Stimulated activated CD8-positive, alpha-beta memory T cell treated with anti-CD3 and anti-CD28 coated beads, Interleukin-15, amount 100 ng/mL, for 24 hours (primary cell): ENCODE measurements around the gene GATB.

Source experiments
- DNase-seq: peaks from one replicate; pipeline ENCODE4 v3.0.0-alpha.2; 2020; ENCODE audit warnings: low read depth

GATB gene

GRCh38 chr4:151651496-151651895 is 109.3 kb downstream of the GATB start:
- DNase-seq, result no peak

GRCh38 chr4:151649479-151649878 is 111.3 kb downstream of the GATB start:
- DNase-seq, result no peak

DNA sequence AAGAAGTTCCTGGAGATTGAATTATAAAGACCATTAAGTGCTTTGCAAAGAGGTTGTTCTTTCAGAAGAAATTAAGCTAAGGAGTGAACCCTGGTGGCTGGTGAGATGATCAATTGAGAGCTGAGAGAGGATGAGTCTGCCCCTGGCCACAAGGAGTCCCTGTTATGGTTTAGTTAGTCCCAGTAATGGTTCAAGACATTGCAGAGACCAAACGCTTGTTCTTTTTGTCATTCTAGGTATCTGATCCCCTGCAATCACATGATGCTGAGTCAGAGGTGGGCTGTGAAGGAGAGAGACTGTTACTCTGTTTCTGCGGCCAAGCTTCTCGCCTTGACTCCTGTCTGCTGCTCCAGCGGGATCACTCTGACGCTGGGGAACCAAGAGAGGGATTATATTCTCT is 114.5 kb downstream of the GATB start:
- no peak for DNase-seq

GRCh38 chr4:151644622-151645021 is 116.2 kb downstream of the GATB start:
- no peak for DNase-seq

DNA sequence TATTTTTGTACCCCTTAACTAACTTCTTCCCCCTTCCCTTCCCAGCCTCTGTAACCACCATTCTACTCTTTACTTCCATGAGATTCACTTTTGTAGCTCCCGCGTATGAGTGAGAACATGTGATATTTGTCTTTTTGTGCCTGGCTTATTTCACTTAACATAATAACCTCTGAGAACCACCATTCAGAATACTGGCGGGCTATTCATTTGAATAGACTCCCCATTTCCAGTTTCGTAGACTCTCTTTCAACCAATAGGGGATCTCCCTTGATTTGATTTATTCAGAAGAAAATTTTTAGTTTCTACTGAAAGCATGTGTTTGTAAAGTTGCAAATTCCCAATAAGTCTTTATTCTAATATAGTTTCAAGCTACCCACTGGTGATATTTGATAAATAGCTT is 117.2 kb downstream of the GATB start:
- DNase-seq, result no peak

DNA sequence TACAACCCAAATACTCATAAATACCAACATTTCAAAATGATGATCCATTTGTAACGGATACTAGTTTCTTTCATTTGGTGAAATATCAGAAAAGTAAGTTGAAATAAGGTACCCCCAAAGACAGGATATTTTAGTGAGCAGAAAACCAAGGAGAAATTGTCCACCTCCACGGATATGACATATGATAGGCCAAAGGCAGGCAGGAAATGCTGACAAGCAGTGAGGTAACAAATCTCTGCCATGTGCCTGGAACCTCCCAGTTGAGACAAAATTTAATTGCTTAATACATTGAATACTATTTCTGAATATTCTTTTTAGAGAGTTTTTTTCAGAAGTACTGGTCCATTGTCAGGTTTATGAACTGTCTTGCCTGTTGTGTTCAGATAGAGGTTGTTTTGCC is 118.8 kb downstream of the GATB start:
- DNase-seq, result no peak

DNA sequence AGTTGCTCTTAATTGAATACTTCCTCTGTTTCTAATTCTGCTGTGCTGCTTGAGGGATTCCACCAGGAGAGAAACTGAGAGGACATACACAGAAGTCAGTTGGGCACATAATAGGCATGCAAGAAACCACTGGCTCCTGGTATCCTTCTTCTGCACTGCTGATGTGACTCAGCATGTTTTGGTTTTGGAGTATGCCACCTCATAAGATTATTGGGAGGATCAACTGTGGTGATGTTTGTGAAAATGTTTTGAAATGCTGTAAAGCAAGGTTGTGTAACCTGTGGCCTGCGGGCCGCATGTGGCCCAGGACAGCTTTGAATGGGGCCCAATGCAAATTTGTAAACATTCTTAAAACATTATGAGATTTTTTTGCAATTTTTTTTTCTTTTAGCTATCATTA is 119.6 kb downstream of the GATB start:
- DNase-seq, result no peak

- DNase-seq, result no peak
Observed at GRCh38 chr4:151640381-151640780, 120.4 kb downstream of the GATB start.

DNA sequence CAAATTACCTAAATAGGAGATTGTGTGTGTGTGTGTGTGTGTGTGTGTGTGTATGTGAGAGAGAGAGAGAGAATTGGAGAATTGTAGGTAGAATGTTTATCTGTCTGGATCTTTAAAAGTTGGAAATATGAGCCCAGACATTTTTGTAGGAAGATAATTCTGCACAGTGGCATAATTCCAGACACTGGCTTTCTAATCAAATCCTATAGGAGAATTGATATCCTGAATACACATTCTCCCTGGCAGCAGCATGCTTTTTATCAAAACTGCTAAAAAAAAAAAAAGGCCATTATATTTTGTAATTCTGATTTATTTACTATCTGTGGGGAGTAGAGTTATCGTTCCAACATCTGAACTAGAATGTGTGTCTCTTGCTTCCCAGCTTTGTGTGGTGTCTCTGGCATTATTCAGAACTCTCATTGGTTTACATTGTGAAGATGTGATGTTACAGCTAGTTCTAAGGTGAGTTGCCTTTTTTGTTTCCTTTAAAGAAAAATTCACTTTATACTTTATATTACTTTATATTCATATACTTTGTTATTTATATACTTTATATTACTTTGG is 122.4 kb downstream of the GATB start:
- DNase-seq, result no peak

- DNase-seq, result no peak
Observed at GRCh38 chr4:151631349-151631748, 129.5 kb downstream of the GATB start.

DNA sequence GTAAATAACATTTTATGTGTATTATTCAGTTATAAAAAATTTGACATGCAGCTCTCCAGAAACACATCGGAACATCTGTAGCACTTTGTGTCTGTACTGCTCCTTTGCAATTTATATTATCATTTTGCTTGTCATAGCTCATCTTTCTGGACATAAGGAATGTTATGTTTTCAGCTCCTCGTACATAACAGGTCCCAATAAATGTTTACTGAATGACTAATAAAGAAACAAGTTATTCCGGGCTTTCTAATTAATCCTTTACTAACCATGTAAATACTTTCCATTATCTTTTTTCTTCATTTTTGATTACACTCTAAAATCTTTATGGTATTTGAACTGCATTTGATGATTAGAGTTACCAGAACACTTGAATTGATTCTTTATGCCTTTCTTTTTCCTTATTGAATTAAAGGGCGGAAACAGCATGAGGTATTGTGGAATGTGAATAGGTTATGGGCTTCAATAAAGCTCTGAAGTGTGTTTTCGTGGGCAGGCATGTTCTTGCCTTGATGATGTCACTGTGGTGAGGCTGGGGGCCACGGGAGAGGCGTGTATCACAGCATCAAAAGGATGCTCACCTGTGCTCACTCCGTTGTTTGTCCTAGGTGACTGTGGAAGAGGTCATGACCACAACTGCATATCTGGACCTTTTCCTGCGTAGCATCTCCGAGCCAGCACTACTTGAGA is 131.6 kb downstream of the GATB start:
- no peak for DNase-seq

DNA sequence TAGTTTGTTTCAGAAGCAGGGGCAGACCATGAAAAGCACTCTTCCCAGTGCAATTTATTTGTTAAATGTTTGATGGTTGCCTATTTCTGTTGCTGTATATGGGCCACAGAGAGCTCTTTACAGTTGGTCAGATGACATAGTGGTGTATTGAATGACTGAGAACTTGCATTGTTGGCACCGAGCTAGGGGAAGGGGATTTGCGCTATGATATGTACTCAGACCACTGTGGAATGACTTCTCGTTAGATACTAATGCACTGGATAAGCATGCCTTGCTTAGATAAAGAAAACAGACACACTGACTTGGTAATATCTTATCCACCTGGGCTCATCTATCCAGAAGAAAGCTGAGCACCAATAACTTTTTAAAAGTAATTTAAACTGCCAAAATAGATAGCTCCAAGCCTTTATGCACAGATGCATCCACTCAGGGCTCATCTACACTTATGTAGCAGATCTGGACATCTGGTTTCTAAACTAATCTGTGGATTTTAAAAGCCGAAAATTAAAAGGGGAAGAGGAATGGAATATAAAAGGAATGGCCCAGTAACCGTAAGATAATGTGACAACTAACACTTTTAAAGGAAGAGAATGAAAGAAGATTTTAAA is 132.7 kb downstream of the GATB start:
- no peak for DNase-seq

GRCh38 chr4:151627491-151627890 is 133.3 kb downstream of the GATB start:
- no peak for DNase-seq

DNA sequence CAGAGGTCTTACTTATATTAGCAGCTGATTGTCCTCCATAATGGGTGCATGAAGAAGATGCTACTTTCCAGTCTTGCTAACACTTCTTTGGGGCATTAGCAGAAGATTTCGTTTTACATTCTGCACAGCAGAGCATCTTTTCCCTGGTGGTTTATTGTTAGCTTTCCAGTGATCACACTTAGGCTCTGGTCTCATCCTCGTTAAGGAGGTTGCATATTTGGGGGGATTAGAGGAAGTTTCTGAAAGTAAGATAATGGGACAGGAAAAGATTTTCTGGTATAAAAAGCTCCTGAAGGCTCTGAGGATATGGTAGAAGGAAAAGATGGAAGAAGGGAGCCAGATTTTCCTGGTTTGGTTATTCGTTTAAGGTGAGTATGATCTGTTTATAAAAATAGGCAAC is 134.1 kb downstream of the GATB start:
- no peak for DNase-seq

GRCh38 chr4:151626228-151626627 is 134.6 kb downstream of the GATB start:
- no peak for DNase-seq

GRCh38 chr4:151624626-151625565 is 135.9 kb downstream of the GATB start:
- DNase-seq, result no peak
